ENCODE measurements around the gene FAM98C.

DNA sequence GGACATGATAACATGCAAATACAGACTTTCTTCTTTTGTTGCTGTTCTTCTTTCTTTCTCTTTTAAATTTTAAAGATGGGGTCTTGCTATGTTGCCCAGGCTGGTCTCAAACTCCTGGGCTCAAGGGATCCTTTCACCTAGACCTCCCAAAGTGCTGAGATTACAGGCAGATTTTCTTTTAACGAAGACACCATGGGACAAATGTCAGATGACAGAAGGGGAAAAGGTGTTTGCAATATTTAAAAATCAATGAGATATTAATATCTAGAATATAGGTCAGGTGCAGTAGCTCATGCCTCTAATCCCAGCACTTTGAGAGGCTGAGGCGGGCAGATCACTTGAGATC lies 26.9 kb downstream of the FAM98C start:
- TF ChIP-seq, protein P1, sequence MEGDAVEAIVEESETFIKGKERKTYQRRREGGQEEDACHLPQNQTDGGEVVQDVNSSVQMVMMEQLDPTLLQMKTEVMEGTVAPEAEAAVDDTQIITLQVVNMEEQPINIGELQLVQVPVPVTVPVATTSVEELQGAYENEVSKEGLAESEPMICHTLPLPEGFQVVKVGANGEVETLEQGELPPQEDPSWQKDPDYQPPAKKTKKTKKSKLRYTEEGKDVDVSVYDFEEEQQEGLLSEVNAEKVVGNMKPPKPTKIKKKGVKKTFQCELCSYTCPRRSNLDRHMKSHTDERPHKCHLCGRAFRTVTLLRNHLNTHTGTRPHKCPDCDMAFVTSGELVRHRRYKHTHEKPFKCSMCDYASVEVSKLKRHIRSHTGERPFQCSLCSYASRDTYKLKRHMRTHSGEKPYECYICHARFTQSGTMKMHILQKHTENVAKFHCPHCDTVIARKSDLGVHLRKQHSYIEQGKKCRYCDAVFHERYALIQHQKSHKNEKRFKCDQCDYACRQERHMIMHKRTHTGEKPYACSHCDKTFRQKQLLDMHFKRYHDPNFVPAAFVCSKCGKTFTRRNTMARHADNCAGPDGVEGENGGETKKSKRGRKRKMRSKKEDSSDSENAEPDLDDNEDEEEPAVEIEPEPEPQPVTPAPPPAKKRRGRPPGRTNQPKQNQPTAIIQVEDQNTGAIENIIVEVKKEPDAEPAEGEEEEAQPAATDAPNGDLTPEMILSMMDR (IDR thresholded peaks at IDR 0.05) = no peak
- TF ChIP-seq POLR2A (IDR thresholded peaks at IDR 0.05) = no peak

Data from prostate gland (tissue), 2 donors.